GM19193 (cell line): ENCODE measurements around the gene CCDC78.
A peak's percentile ranks its signal among the peaks of the same experiment; 100 is the strongest.

Experiments
- POLR2A ChIP-seq: IDR thresholded peaks from 4 replicates; pipeline ENCODE4 v1.6.1; 2011; ENCODE audit not compliant: insufficient read depth, insufficient read length; ENCODE audit errors: extremely low read depth

Gene CCDC78

GRCh38 chr16:679814-680624, 46.2 kb downstream of the CCDC78 start, which contains the start of gene STUB1:
Gene STUB1 (plus strand): TSS chr16:680410. CDS start chr16:680526, 116 bp downstream.
- peak; percentile 82 for TF ChIP-seq POLR2A

GRCh38 chr16:678858-679813, 47.1 kb downstream of the CCDC78 start:
- TF ChIP-seq POLR2A: peak; percentile 13

GRCh38 chr16:678209-678857, 47.9 kb downstream of the CCDC78 start:
- no peak for TF ChIP-seq POLR2A

- TF ChIP-seq POLR2A: no peak
Measured at GRCh38 chr16:677316-678190, 48.7 kb downstream of the CCDC78 start.

GRCh38 chr16:676913-677312, 49.3 kb downstream of the CCDC78 start:
- no peak for TF ChIP-seq POLR2A

- no peak for TF ChIP-seq POLR2A
Measured at GRCh38 chr16:676565-676902, 49.7 kb downstream of the CCDC78 start.

- TF ChIP-seq POLR2A: no peak
Measured at GRCh38 chr16:675884-676564, 50.2 kb downstream of the CCDC78 start.

GRCh38 chr16:674968-675883, 51.0 kb downstream of the CCDC78 start, which contains the start of gene RHBDL1:
Gene RHBDL1 (plus strand): TSS chr16:675671. CDS start chr16:675791, 120 bp downstream.
- no peak for TF ChIP-seq POLR2A

GRCh38 chr16:674214-674881, 51.9 kb downstream of the CCDC78 start:
- TF ChIP-seq POLR2A: no peak

- no peak for TF ChIP-seq POLR2A
Measured at GRCh38 chr16:673399-673991, 52.7 kb downstream of the CCDC78 start.

GRCh38 chr16:672851-673250, 53.4 kb downstream of the CCDC78 start:
- no peak for TF ChIP-seq POLR2A
